Glutamatergic neuron (in vitro differentiated cells): ENCODE results near the gene ZMAT3. TPM values are rescaled to one million over a fixed set of nuclear protein-coding genes. Genes with fewer than 3 reads are reported as not detected.

Source experiments
- DNase-seq: peaks from one replicate; pipeline ENCODE4 v3.0.0; 2022
- H3K27ac Mint-ChIP-seq: one replicate; pipeline ENCODE4 v1.8.0; 2020; ENCODE audit warnings: mild to moderate bottlenecking, mixed read lengths, inconsistent platforms; ENCODE audit not compliant: unreplicated experiment
- H3K27me3 Mint-ChIP-seq: one replicate; pipeline ENCODE4 v1.8.0; 2020; ENCODE audit warnings: mild to moderate bottlenecking, moderate library complexity, mixed read lengths, inconsistent platforms; ENCODE audit not compliant: unreplicated experiment
- H3K36me3 Mint-ChIP-seq: one replicate; pipeline ENCODE4 v1.8.0; 2020; ENCODE audit warnings: mild to moderate bottlenecking, mixed read lengths, inconsistent platforms; ENCODE audit not compliant: unreplicated experiment
- H3K4me1 Mint-ChIP-seq: one replicate; pipeline ENCODE4 v1.8.0; 2020; ENCODE audit warnings: mild to moderate bottlenecking, low read depth, mixed read lengths, inconsistent platforms; ENCODE audit not compliant: unreplicated experiment
- H3K4me3 Mint-ChIP-seq: one replicate; pipeline ENCODE4 v1.8.0; 2020; ENCODE audit warnings: mild to moderate bottlenecking, mixed read lengths, inconsistent platforms; ENCODE audit not compliant: unreplicated experiment
- H3K9me3 Mint-ChIP-seq: one replicate; pipeline ENCODE4 v1.8.0; 2020; ENCODE audit warnings: mild to moderate bottlenecking, moderate library complexity, mixed read lengths, inconsistent platforms; ENCODE audit not compliant: unreplicated experiment
- CTCF ChIP-seq: fragments of 200-600 bp; sonication (generic); IDR thresholded peaks from one replicate; pipeline ENCODE4 v1.5.0; 2021; ENCODE audit not compliant: partially characterized antibody, unreplicated experiment
- total RNA-seq: library from RNA; stranded (reverse); fragmentation: NEBNext Ultra II Directional; extraction: Animal tissue kit (Norgen Biotek cat#: 25700); gene quantifications from one replicate; pipeline ENCODE4 v1.2.1, GENCODE V29; 2021; ENCODE audit not compliant: unreplicated experiment

ZMAT3 gene
- total RNA-seq, 1 donor from 2014 or later = 14.0 TPM

- Mint-ChIP-seq H3K27me3 (no peaks in the 10 kb centered on the region), H3K27ac (no peak overlapping the region), H3K9me3 (no peaks in the 10 kb centered on the region), H3K4me3 (no peak overlapping the region), H3K36me3 (no peaks in the 10 kb centered on the region), H3K4me1 (peaks cover 1% of the 10 kb centered on the region)
- no peak for DNase-seq
- TF ChIP-seq CTCF = no peak
Observed at GRCh38 chr3:179020112-179020511, 51.5 kb downstream of the ZMAT3 start.

- peaks cover 1% of the 10 kb centered on the region for H3K4me1 Mint-ChIP-seq
- no peaks in the 10 kb centered on the region for H3K27me3 Mint-ChIP-seq
- no peaks in the 10 kb centered on the region for H3K9me3 Mint-ChIP-seq
- DNase-seq = no peak
- H3K4me3 Mint-ChIP-seq = no peak overlapping the region
- TF ChIP-seq CTCF = no peak
- H3K27ac Mint-ChIP-seq = no peak overlapping the region
- H3K36me3 Mint-ChIP-seq = no peaks in the 10 kb centered on the region
Observed at GRCh38 chr3:179018808-179019207, 52.8 kb downstream of the ZMAT3 start.

- peaks cover 1% of the 10 kb centered on the region for H3K4me1 Mint-ChIP-seq
- no peak for DNase-seq
- no peak overlapping the region for H3K4me3 Mint-ChIP-seq
- TF ChIP-seq CTCF = no peak
- H3K36me3 Mint-ChIP-seq = no peaks in the 10 kb centered on the region
- H3K9me3 Mint-ChIP-seq = no peaks in the 10 kb centered on the region
- H3K27ac Mint-ChIP-seq = no peak overlapping the region
- peaks cover 2% of the 10 kb centered on the region for H3K27me3 Mint-ChIP-seq
Observed at GRCh38 chr3:179016979-179017670, 54.5 kb downstream of the ZMAT3 start.

- H3K36me3 Mint-ChIP-seq = no peaks in the 10 kb centered on the region
- no peak overlapping the region for H3K27ac Mint-ChIP-seq
- H3K4me1 Mint-ChIP-seq = peaks cover 1% of the 10 kb centered on the region
- H3K9me3 Mint-ChIP-seq = peaks cover 1% of the 10 kb centered on the region
- no peak for DNase-seq
- peak; percentile 95 for TF ChIP-seq CTCF
- H3K27me3 Mint-ChIP-seq = peaks cover 2% of the 10 kb centered on the region
- H3K4me3 Mint-ChIP-seq = no peak overlapping the region
Observed at GRCh38 chr3:179015551-179016020, 56.0 kb downstream of the ZMAT3 start.

GRCh38 chr3:179005706-179006105 is 65.9 kb downstream of the ZMAT3 start:
- Mint-ChIP-seq H3K4me3 (no peak overlapping the region), H3K4me1 (no peaks in the 10 kb centered on the region), H3K27me3 (no peaks in the 10 kb centered on the region), H3K36me3 (peaks cover 12% of the 10 kb centered on the region), H3K27ac (no peak overlapping the region), H3K9me3 (peaks cover 3% of the 10 kb centered on the region)
- TF ChIP-seq CTCF = no peak
- DNase-seq = no peak
